Sigmoid colon (tissue), 4 donors: ENCODE data around the gene XPR1.

Source experiments
- CTCF ChIP-seq, 4 experiments: fragments of 450-650 bp in 3 of 4; fragments of 200-600 bp in 1 of 4; IDR thresholded peaks; one replicate each; pipeline ENCODE4 v1.5.1; 2016 to 2019; ENCODE audit warnings: antibody characterized with exemption in 4 of 4, mild to moderate bottlenecking in 3 of 4, moderate library complexity in 2 of 4
- EP300 ChIP-seq, 4 donors: sonication (generic); formaldehyde crosslinking; IDR thresholded peaks; one replicate each; pipeline ENCODE4 v1.6.1; 2017; ENCODE audit warnings: antibody characterized with exemption in 4 of 4
- POLR2A ChIP-seq, 2 donors: fragments of 450-650 bp; IDR thresholded peaks; one replicate each; pipeline ENCODE4 v1.6.1; 2016; ENCODE audit warnings: antibody characterized with exemption in 2 of 2, mild to moderate bottlenecking in 2 of 2, moderate library complexity in 2 of 2

GRCh38 chr1:180889325-180889724 is 257.5 kb downstream of the XPR1 start:
- TF ChIP-seq CTCF (IDR thresholded peaks at IDR 0.05) = no peak
- TF ChIP-seq EP300 (IDR thresholded peaks at IDR 0.05) = no peak
- no peak for TF ChIP-seq POLR2A (IDR thresholded peaks at IDR 0.05)
